Hepatic stellate cell (primary cell): Measurements from ENCODE around the gene SRM.
"Not testable (repeated sequence)": the region's sequence is repeated elsewhere in the genome, so short reads cannot be mapped to it uniquely, and the experiment has no call there.

ENCODE experiments used
- DNase-seq: peaks from one replicate; pipeline ENCODE4 v3.0.0; 2011; ENCODE audit warnings: low spot score

Gene SRM

GRCh38 chr1:11064942-11065341, 5.1 kb upstream of the SRM start:
- no peak for DNase-seq

GRCh38 chr1:11063937-11064537, 4.2 kb upstream of the SRM start:
- DNase-seq = not testable (repeated sequence)

GRCh38 chr1:11062965-11063401, 3.2 kb upstream of the SRM start:
- DNase-seq = no peak

GRCh38 chr1:11061652-11062365, 2.0 kb upstream of the SRM start:
- DNase-seq = no peak

GRCh38 chr1:11059155-11059967, 457 bp downstream of the SRM start:
- DNase-seq = peak; percentile 51

GRCh38 chr1:11058595-11059154, 1.1 kb downstream of the SRM start:
- DNase-seq = no peak

- no peak for DNase-seq
Measured at GRCh38 chr1:11058026-11058425, 1.8 kb downstream of the SRM start.

GRCh38 chr1:11057477-11057876, 2.3 kb downstream of the SRM start:
- DNase-seq = no peak

GRCh38 chr1:11056504-11056903, 3.3 kb downstream of the SRM start:
- no peak for DNase-seq

GRCh38 chr1:11055676-11056075, 4.1 kb downstream of the SRM start:
- no peak for DNase-seq

GRCh38 chr1:11054666-11055065, 5.2 kb downstream of the SRM start:
- DNase-seq = no peak

GRCh38 chr1:11054181-11054580, 5.6 kb downstream of the SRM start:
- no peak for DNase-seq

- DNase-seq = no peak
Measured at GRCh38 chr1:11053758-11054137, 6.1 kb downstream of the SRM start.

- DNase-seq = no peak
Measured at GRCh38 chr1:11052839-11053757, 6.7 kb downstream of the SRM start.

- DNase-seq = no peak
Measured at GRCh38 chr1:11051781-11052511, 7.9 kb downstream of the SRM start.

- DNase-seq = not testable (repeated sequence)
Measured at GRCh38 chr1:11051121-11051520, 8.7 kb downstream of the SRM start.

- no peak for DNase-seq
Measured at GRCh38 chr1:11046625-11047365, 13.0 kb downstream of the SRM start, which contains the start of gene MASP2. Gene MASP2, minus strand, starts transcription at chr1:11047239. Its CDS starts 32 bp downstream, at chr1:11047207.

- DNase-seq = no peak
Measured at GRCh38 chr1:11046270-11046566, 13.6 kb downstream of the SRM start.

- no peak for DNase-seq
Measured at GRCh38 chr1:11045428-11046269, 14.2 kb downstream of the SRM start.
